Upper lobe of left lung (tissue), 6 donors: ENCODE measurements around the gene TBX15. TPM values are rescaled to one million over a fixed set of nuclear protein-coding genes. Genes with fewer than 3 reads are reported as not detected.

ENCODE experiments used
- ATAC-seq, 2 donors: fragments of 200-7000 bp; cut with Tn5 transposase; one replicate each; pipeline ENCODE4 v1.9.1; 2022; ENCODE audit warnings: mild to moderate bottlenecking in 2 of 2, moderate library complexity in 2 of 2; ENCODE audit not compliant: low FRiP score in 2 of 2
- DNase-seq, 2 donors: peaks; one replicate each; pipeline ENCODE4 v3.0.0-alpha.2; 2019 to 2020
- H3K27ac ChIP-seq, 4 donors: fragments of 200-600 bp; sonication (generic); one replicate each; pipeline ENCODE4 v1.5.1; 2016 to 2019
- H3K27me3 ChIP-seq, 4 donors: fragments of 200-600 bp; sonication (generic); one replicate each; pipeline ENCODE4 v1.5.1; 2017 to 2019
- H3K36me3 ChIP-seq, 4 donors: fragments of 200-600 bp; sonication (generic); one replicate each; pipeline ENCODE4 v1.5.1; 2016 to 2019
- H3K4me1 ChIP-seq, 4 donors: fragments of 200-600 bp; sonication (generic); one replicate each; pipeline ENCODE4 v1.5.1; 2018 to 2019
- H3K4me3 ChIP-seq, 4 donors: fragments of 200-600 bp; sonication (generic); one replicate each; pipeline ENCODE4 v1.5.1; 2017 to 2019; ENCODE audit warnings: mild to moderate bottlenecking in 2 of 4, moderate library complexity in 1 of 4
- H3K9me3 ChIP-seq, 4 donors: fragments of 200-600 bp; sonication (generic); one replicate each; pipeline ENCODE4 v1.5.1; 2018 to 2019
- EP300 ChIP-seq, 4 donors: sonication (generic); formaldehyde crosslinking; IDR thresholded peaks; one replicate each; pipeline ENCODE4 v1.5.1; 2017; ENCODE audit warnings: antibody characterized with exemption in 4 of 4, control low read depth in 2 of 4
- POLR2A ChIP-seq, 4 donors: fragments of 450-650 bp; IDR thresholded peaks; one replicate each; pipeline ENCODE4 v1.5.1; 2016 to 2017; ENCODE audit warnings: antibody characterized with exemption in 4 of 4, mild to moderate bottlenecking in 2 of 4
- POLR2AphosphoS5 ChIP-seq, 2 donors: sonication (generic); formaldehyde crosslinking; IDR thresholded peaks; one replicate each; pipeline ENCODE4 v1.5.1; 2017; ENCODE audit warnings: antibody characterized with exemption in 2 of 2
- WGBS, 2 donors: methylation state at CpG; one replicate each; pipeline ENCODE4 v1.1.5; 2017 to 2018; 5-methylcytosine and 5-hydroxymethylcytosine counted together
- total RNA-seq, 6 donors: library from RNA; depleted of rRNA in 4 of 6; stranded (reverse); fragments of >200 nt in 4 of 6; gene quantifications; one replicate each; pipeline versions ENCODE4 v1.1.0 to v1.2.1, GENCODE V29; 2016 to 2021
- TF ChIP-seq, protein P1 (sequence below), 6 experiments: fragments of 450-650 bp in 4 of 6; fragments of 200-600 bp in 2 of 6; sonication (generic) in 2 of 6; IDR thresholded peaks; one replicate each; pipeline ENCODE4 v1.5.1; 2016 to 2019; ENCODE audit warnings: antibody characterized with exemption in 6 of 6
- donor health status: DM: no; HTN: no; CAD: no; lungs with moderate emphysema.
- donor health status: DM: no; HTN: yes; CAD: no; lungs with severe emphysema.

Gene TBX15
- total RNA-seq, 6 donors from 2014 or later = 0.13 to 1.2 (median 0.39) TPM; not detected in 1

- DNase-seq = no peak
- no peak overlapping the region for H3K4me3 ChIP-seq
- WGBS, 2 donors = 66 to 74% methylated on average over 3 of the region's 3 CpGs
- no peaks in the 10 kb centered on the region for H3K9me3 ChIP-seq
- no peaks in the 10 kb centered on the region for H3K27me3 ChIP-seq
- TF ChIP-seq, protein P1, sequence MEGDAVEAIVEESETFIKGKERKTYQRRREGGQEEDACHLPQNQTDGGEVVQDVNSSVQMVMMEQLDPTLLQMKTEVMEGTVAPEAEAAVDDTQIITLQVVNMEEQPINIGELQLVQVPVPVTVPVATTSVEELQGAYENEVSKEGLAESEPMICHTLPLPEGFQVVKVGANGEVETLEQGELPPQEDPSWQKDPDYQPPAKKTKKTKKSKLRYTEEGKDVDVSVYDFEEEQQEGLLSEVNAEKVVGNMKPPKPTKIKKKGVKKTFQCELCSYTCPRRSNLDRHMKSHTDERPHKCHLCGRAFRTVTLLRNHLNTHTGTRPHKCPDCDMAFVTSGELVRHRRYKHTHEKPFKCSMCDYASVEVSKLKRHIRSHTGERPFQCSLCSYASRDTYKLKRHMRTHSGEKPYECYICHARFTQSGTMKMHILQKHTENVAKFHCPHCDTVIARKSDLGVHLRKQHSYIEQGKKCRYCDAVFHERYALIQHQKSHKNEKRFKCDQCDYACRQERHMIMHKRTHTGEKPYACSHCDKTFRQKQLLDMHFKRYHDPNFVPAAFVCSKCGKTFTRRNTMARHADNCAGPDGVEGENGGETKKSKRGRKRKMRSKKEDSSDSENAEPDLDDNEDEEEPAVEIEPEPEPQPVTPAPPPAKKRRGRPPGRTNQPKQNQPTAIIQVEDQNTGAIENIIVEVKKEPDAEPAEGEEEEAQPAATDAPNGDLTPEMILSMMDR (IDR thresholded peaks at IDR 0.05) = no peak
- no peak for TF ChIP-seq POLR2A (IDR thresholded peaks at IDR 0.05)
- no peak for TF ChIP-seq POLR2AphosphoS5 (IDR thresholded peaks at IDR 0.05)
- H3K36me3 ChIP-seq = no peaks in the 10 kb centered on the region
- ATAC-seq = no peak
- no peak overlapping the region for H3K27ac ChIP-seq
- H3K4me1 ChIP-seq = no peaks in the 10 kb centered on the region
Observed at GRCh38 chr1:118940957-118941356, 47.2 kb downstream of the TBX15 start.

DNA sequence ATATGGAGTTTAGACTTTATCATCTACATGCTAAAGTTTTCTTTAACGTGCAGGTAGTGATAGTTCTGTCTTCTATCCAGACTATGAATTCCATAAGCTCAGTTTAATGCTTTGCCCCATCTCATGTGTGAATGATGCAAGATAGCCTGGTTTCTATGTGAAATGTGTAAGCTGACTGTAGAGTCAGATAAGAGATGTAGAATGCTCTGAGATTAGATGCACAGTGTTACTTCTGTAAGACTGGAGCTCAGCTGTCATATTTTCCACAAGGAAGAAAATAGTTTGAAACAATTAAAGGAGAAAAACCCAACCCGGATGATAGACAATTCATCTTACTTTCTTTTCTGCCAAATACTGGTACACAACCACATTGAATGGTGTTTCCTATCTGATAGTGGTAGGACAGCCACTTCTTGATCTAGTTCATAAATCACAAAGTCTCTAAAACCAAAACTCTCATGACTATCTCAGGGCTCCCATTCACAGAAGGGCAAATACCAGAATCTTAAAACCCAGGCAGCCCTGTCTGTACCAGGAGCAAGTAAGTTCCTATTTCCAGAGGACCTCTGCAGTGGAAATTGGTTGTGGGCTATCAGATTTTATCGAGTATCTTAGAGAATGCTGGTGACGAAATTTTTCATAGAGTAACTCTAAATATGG lies 50.6 kb downstream of the TBX15 start:
- no peak for ATAC-seq
- WGBS, 2 donors = 54 to 60% methylated on average over 4 of the region's 4 CpGs

GRCh38 chr1:118934706-118935105 lies 53.4 kb downstream of the TBX15 start:
- no peak for DNase-seq
- no peaks in the 10 kb centered on the region for H3K36me3 ChIP-seq
- no peaks in the 10 kb centered on the region for H3K9me3 ChIP-seq
- H3K27me3 ChIP-seq = no peaks in the 10 kb centered on the region
- H3K4me1 ChIP-seq = no peaks in the 10 kb centered on the region
- no peak for ATAC-seq
- no peak overlapping the region for H3K27ac ChIP-seq
- 75 to 81% methylated on average over 1 of the region's 1 CpG for WGBS, 2 donors
- TF ChIP-seq POLR2AphosphoS5 (IDR thresholded peaks at IDR 0.05) = no peak
- TF ChIP-seq, protein P1 (IDR thresholded peaks at IDR 0.05) = no peak
- no peak for TF ChIP-seq EP300 (IDR thresholded peaks at IDR 0.05)
- no peak for TF ChIP-seq POLR2A (IDR thresholded peaks at IDR 0.05)
- no peak overlapping the region for H3K4me3 ChIP-seq

More for the DNA sequence above, 50.6 kb downstream of the TBX15 start:
- Histone ChIP-seq H3K4me1 (no peaks in the 10 kb centered on the region), H3K27me3 (no peaks in the 10 kb centered on the region), H3K27ac (no peak overlapping the region), H3K9me3 (no peaks in the 10 kb centered on the region), H3K4me3 (no peak overlapping the region), H3K36me3 (no peaks in the 10 kb centered on the region)
- DNase-seq = no peak
- no peak for TF ChIP-seq POLR2AphosphoS5 (IDR thresholded peaks at IDR 0.05)
- TF ChIP-seq, protein P1 (IDR thresholded peaks at IDR 0.05) = no peak
- TF ChIP-seq EP300 (IDR thresholded peaks at IDR 0.05) = no peak
- no peak for TF ChIP-seq POLR2A (IDR thresholded peaks at IDR 0.05)

GRCh38 chr1:118933051-118933781 lies 54.9 kb downstream of the TBX15 start:
- WGBS, 2 donors = 8 to 23% methylated on average over 1 of the region's 1 CpG

More at GRCh38 chr1:118933051-118933781, 54.9 kb downstream of the TBX15 start:
- no peaks in the 10 kb centered on the region for H3K36me3 ChIP-seq
- H3K4me1 ChIP-seq = no peaks in the 10 kb centered on the region
- no peaks in the 10 kb centered on the region for H3K27me3 ChIP-seq
- no peak overlapping the region for H3K27ac ChIP-seq
- DNase-seq (no peak), ATAC-seq (no peak)
- H3K4me3 ChIP-seq = no peak overlapping the region
- TF ChIP-seq EP300 (IDR thresholded peaks at IDR 0.05) = no peak
- no peak for TF ChIP-seq POLR2A (IDR thresholded peaks at IDR 0.05)
- TF ChIP-seq POLR2AphosphoS5 (IDR thresholded peaks at IDR 0.05) = no peak
- TF ChIP-seq, protein P1 (IDR thresholded peaks at IDR 0.05) = no peak
- no peaks in the 10 kb centered on the region for H3K9me3 ChIP-seq
